NCI-H446 (cell line): ENCODE measurements around the gene MYCL.

Experiments
- DNase-seq, 2 experiments: peaks; one replicate each; lab custom pipeline; 2025; lab: John Stamatoyannopoulos, UW

MYCL gene

DNA sequence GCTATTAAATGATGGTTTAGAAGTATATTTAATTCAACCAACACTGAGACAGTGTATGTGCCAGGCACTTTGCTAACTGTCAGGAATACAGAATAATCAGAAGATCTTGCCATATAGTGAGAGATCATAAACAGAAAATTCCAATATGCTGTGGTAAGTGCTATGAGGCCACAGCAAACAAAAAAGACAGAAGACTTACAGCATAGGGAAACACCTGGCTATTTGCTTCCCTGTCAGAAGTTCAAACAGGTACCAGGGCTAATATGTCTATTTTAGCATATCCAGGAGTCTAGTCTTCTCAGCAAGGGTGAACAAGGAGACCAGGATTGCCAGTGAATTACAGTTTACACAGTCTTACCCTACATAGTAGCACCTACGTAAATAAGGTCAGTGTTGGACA is 48.8 kb downstream of the MYCL start:
- DNase-seq = no peak

DNA sequence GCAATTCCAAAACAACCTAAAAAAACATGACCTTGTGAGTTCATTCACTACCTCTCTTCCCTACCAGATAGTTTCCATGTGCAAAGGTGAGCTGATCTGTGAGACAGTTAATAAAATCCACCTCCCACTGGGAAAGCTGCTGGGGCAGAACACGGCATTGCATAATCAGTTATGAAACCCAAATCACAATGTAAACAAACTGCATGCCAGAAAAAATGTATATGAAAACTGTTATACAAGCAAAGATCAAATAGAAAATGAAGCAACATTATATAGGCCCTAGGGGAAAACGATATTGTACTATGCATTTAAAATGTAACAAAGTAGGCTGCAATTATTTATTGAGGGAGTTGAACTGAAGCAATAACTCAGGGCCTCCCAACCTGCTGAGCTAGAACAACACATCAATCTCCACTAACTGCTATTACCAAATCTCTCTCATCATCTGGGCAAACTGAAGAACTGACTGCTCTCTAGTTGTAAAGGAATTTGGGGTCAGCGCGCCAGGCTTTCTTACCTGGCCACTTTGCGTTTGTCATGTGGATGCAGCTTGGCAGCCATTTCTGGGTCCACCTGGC is 49.4 kb downstream of the MYCL start:
- DNase-seq = no peak

GRCh38 chr1:39850606-39851216 is 51.0 kb downstream of the MYCL start:
- no peak for DNase-seq

- DNase-seq = no peak
Observed at GRCh38 chr1:39849203-39849602, 52.5 kb downstream of the MYCL start.

GRCh38 chr1:39847940-39848339 is 53.8 kb downstream of the MYCL start:
- no peak for DNase-seq

DNA sequence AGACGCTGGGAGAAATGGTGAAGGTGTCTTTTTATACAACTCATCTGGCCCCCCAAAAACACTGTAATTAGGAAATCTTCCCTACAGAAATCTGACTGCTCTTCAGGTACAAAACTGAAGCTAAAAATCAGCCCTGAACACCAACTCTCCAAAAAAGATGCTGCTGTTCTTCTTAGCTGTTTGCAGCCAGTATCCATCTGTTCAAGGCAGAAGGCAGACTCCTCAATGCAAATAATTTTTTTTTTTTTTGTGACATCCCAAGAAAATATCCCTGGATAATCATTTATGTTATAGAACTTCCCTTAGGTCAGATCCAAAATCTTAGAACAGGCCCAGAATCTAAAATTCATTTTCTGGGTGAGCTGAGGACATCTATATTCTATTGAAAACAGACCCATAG is 54.9 kb downstream of the MYCL start:
- DNase-seq = no peak

DNA sequence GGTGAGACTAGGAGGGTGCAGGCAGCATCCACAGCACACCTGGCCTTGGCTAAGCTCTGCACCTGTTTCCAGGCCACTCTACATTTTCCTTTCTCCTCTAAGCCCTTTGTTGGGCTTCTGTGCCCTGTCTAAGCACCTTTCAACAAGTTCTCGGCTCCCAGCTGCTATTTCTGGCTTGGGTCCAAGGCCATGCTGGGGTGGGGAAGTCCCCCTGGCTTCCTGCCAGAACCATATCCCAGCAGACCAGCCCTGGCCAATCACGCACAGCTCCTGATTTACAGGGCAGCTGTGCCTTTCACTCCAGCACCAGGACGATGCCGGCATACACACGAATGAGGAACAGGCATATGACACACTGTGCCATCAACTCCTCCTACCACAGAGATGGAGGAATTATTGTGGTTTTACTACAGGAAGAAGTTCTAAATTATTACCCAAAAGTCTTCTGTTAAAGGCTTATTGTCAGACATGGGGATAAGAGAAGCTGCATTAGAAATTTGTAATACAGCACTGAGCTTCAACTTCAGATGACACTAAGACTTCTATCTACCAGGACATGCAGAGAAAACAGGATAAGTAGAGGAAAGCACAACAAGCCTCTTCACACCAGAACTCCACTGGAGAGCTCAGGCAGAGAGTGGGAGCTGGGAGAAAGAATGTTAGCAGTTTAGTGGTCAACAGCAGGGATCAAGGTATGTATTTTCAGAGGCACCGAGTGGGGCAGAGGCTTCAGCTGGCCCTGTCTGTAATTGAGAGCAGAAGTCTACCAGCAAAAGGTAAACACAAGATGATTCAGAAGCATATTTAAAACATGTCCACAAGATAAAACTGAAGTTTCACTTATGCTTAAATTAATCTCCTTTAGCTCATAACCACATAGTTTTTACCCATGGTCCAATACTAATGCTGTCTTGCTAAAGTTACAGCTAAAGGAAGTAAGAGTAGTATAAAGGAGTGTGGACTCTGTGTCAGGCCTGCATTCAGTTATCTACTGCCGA is 55.8 kb downstream of the MYCL start:
- DNase-seq = peak; percentile 90 to 97
